Esophagus squamous epithelium (tissue), 5 donors: ENCODE data around the gene TLN1. TPM values are rescaled to one million over a fixed set of nuclear protein-coding genes. Genes with fewer than 3 reads are reported as not detected.

Experiments
- DNase-seq: peaks from one replicate; lab custom pipeline; 2025; lab: John Stamatoyannopoulos, UW
- H3K27ac ChIP-seq, 4 donors: fragments of 200-600 bp; sonication (generic); one replicate each; pipeline ENCODE4 v1.5.1; 2016 to 2019; ENCODE audit warnings: mild to moderate bottlenecking in 1 of 4
- H3K27me3 ChIP-seq, 4 donors: fragments of 200-600 bp; sonication (generic); 1 replicate in 3 of 4; 2 replicates in 1 of 4; pipeline versions ENCODE4 v1.5.1 to v1.6.0; 2017 to 2021; ENCODE audit warnings: antibody characterized with exemption in 1 of 4
- H3K36me3 ChIP-seq, 3 donors: fragments of 200-600 bp; sonication (generic); one replicate each; pipeline ENCODE4 v1.5.1; 2016 to 2019
- H3K4me1 ChIP-seq, 3 donors: fragments of 200-600 bp; sonication (generic); one replicate each; pipeline ENCODE4 v1.5.1; 2017 to 2019
- H3K4me3 ChIP-seq, 4 donors: fragments of 200-600 bp; sonication (generic); 1 replicate in 3 of 4; 2 replicates in 1 of 4; pipeline ENCODE4 v1.5.1; 2016 to 2019; ENCODE audit warnings: mild to moderate bottlenecking in 2 of 4, moderate library complexity in 1 of 4
- H3K9me3 ChIP-seq, 3 donors: fragments of 200-600 bp; sonication (generic); one replicate each; pipeline ENCODE4 v1.5.1; 2016 to 2019
- CTCF ChIP-seq, 6 experiments: fragments of 450-650 bp in 4 of 6; fragments of 200-600 bp in 2 of 6; sonication (generic) in 2 of 6; IDR thresholded peaks; one replicate each; pipeline ENCODE4 v1.5.1; 2016 to 2019; ENCODE audit warnings: antibody characterized with exemption in 6 of 6, mild to moderate bottlenecking in 4 of 6, moderate library complexity in 4 of 6
- POLR2A ChIP-seq, 4 donors: fragments of 450-650 bp; IDR thresholded peaks; one replicate each; pipeline ENCODE4 v1.6.1; 2017; ENCODE audit warnings: antibody characterized with exemption in 4 of 4, mild to moderate bottlenecking in 4 of 4, moderate library complexity in 3 of 4
- WGBS, 2 donors: methylation state at CpG; one replicate each; pipeline ENCODE4 v1.1.5; 2018; 5-methylcytosine and 5-hydroxymethylcytosine counted together
- intact Hi-C: fragments of 100-400 bp; cut with DNase I; formaldehyde crosslinking; loops from one replicate; pipeline ENCODE4 v1.15.0; 2022
- total RNA-seq, 4 donors: library from RNA; depleted of rRNA; stranded (reverse); fragments of >200 nt; gene quantifications; one replicate each; pipeline ENCODE4 v1.1.0, GENCODE V29; 2016
- donor health status: DM: yes; HTN: yes; CAD: no.

Gene TLN1
- total RNA-seq, 4 donors from 2014 or later = 94.7 to 233 (median 112) TPM

DNA sequence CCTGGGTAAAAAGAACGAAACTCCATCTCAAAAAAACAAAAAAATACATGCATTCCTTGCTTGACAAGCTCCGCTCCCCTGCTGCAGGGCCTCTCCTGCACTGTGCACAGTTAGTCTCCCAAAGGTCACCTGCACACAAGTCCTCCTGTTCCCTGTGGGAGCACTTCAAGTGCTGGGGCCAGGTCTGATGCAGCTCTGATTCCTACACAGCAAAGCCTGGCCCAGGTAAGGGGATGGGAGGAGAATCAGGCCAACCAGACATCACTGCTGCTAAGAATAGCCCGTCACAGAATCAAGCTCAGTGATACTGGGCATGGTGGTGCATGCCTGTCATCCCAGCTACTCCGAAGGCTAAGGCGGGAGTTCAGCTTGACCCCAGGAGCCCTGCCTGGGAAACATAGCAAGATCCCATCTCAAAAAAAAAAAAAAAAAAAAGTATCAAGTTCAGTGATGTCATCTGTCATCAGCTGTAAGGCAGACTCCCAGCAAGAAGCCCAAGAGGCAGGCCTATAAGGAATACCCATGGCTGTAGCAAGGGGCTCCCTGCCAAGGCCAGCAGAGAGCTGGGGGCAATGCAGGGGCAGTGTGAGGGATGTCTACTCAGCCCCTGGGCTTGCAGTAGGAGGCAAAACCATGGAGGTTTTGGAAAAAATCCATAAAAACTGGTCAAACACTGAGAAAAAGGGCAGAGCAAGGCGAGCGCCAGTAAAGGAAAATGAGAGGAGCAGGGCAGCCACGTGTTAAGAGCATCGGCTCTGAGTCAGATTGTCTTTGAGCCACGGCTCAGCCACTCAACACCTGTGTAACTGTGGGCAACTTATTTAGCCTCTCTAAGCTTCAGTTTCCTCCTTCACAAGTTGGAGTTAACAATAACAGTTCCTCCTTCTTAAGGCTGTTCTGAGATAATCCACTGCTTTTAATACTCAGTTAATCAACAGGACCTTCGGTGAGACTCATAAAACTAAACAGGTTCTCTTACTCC lies 45.5 kb downstream of the TLN1 start:
- H3K27me3 ChIP-seq = peaks cover 0 to 6% (median 0%) of the 10 kb centered on the region in 4 donors
- peaks cover 0 to 58% (median 5%) of the 10 kb centered on the region in 3 donors for H3K4me1 ChIP-seq
- H3K4me3 ChIP-seq = peak overlapping the region; percentile 49 to 76 (median 65)
- TF ChIP-seq CTCF (IDR thresholded peaks at IDR 0.05) (no peak), POLR2A (IDR thresholded peaks at IDR 0.05) (no peak)
- no peaks in the 10 kb centered on the region for H3K9me3 ChIP-seq
- peaks cover 0 to 34% (median 0%) of the 10 kb centered on the region in 3 donors for H3K36me3 ChIP-seq
- 65 to 76% methylated on average over 10 of the region's 11 CpGs for WGBS, 2 donors
- intact Hi-C loops = loop anchor here (10.0 kb wide), 1 partner anchor 82 kb away; the partner anchor contains the start of gene TESK1
- H3K27ac ChIP-seq = peak overlapping the region; percentile 37 to 92 (median 88)
- no peak for DNase-seq

DNA sequence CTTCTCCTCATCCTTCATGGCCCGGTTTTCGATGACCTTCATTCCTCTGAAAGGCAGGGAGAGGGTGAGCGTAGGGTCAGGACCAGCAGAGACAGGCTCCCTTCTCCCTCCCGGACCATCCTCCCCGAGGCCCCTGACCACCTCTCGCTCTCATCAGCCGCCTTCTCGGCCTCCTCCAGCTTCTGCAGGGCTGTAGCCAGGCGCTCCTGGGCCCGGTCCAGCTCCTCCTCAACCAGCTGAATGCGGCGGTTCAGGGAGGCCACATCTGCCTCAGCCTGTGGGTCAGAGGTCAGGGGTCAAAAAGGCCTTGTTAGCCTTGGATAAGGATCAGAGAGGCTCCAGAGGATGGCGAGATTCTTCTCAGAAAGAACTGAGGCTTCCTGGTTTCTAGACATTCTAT lies 46.5 kb downstream of the TLN1 start:
- Histone ChIP-seq H3K27me3 (peaks cover 0 to 6% (median 0%) of the 10 kb centered on the region in 4 donors), H3K9me3 (no peaks in the 10 kb centered on the region), H3K4me1 (peaks cover 0 to 49% (median 5%) of the 10 kb centered on the region in 3 donors), H3K4me3 (peak overlapping the region in 3 of 4 donors; percentile 59 to 76 (median 71)), H3K27ac (peak overlapping the region; percentile 43 to 90 (median 73)), H3K36me3 (peaks cover 0 to 34% (median 0%) of the 10 kb centered on the region in 3 donors)
- no peak for TF ChIP-seq POLR2A (IDR thresholded peaks at IDR 0.05)
- no peak for TF ChIP-seq CTCF (IDR thresholded peaks at IDR 0.05)
- DNase-seq = no peak
- WGBS, 2 donors = 80% methylated on average over 11 of the region's 13 CpGs; no CpG with 5 or more reads in 1 of the 2 donors
- intact Hi-C loops = loop anchor here (10.0 kb wide), 1 partner anchor 81 kb away; the partner anchor contains the start of gene TESK1

GRCh38 chr9:35684921-35685320 lies 47.1 kb downstream of the TLN1 start:
- Histone ChIP-seq H3K4me3 (peak overlapping the region in 3 of 4 donors; percentile 59 to 76 (median 71)), H3K4me1 (peaks cover 0 to 44% (median 2%) of the 10 kb centered on the region in 3 donors), H3K27ac (peak overlapping the region; percentile 43 to 90 (median 73)), H3K36me3 (peaks cover 0 to 34% (median 0%) of the 10 kb centered on the region in 3 donors), H3K9me3 (no peaks in the 10 kb centered on the region), H3K27me3 (peaks cover 0 to 2% (median 0%) of the 10 kb centered on the region in 4 donors)
- no peak for TF ChIP-seq CTCF (IDR thresholded peaks at IDR 0.05)
- TF ChIP-seq POLR2A (IDR thresholded peaks at IDR 0.05) = no peak
- 83 to 84% methylated on average over 5 to 7 of the region's 10 CpGs for WGBS, 2 donors
- intact Hi-C loops = loop anchor here (10.0 kb wide), 1 partner anchor 80 kb away; the partner anchor contains the start of gene TESK1
- DNase-seq = no peak

GRCh38 chr9:35683323-35683722 lies 48.7 kb downstream of the TLN1 start:
- H3K9me3 ChIP-seq = no peaks in the 10 kb centered on the region
- peaks cover 0 to 28% (median 0%) of the 10 kb centered on the region in 3 donors for H3K4me1 ChIP-seq
- H3K36me3 ChIP-seq = peaks cover 0 to 34% (median 0%) of the 10 kb centered on the region in 3 donors
- no peaks in the 10 kb centered on the region for H3K27me3 ChIP-seq
- intact Hi-C loops = loop anchor here (10.0 kb wide), 1 partner anchor 79 kb away; the partner anchor contains the start of gene TESK1
- peak overlapping the region in 2 of 4 donors; percentile 71 to 76 for H3K4me3 ChIP-seq
- peak overlapping the region in 3 of 4 donors; percentile 72 to 90 (median 87) for H3K27ac ChIP-seq
- TF ChIP-seq POLR2A (IDR thresholded peaks at IDR 0.05) = no peak
- TF ChIP-seq CTCF (IDR thresholded peaks at IDR 0.05) = no peak
- 52 to 78% methylated on average over 2 of the region's 2 CpGs for WGBS, 2 donors
- no peak for DNase-seq
